Effector memory CD4-positive, alpha-beta T cell (primary cell): ENCODE results near the gene DAD1.
"Not testable (repeated sequence)": the region's sequence is repeated elsewhere in the genome, so short reads cannot be mapped to it uniquely, and the experiment has no call there.

Experiments
- DNase-seq, 3 donors: peaks; one replicate each; pipeline ENCODE4 v3.0.0-alpha.2; 2020
- H3K27ac ChIP-seq: 2 replicates; pipeline ENCODE4 v1.7.0; 2013; ENCODE audit warnings: mild to moderate bottlenecking, low read length, moderate library complexity; ENCODE audit not compliant: insufficient read depth, poor library complexity, severe bottlenecking
- H3K27me3 ChIP-seq: replicated peaks from 2 replicates; pipeline ENCODE4 v1.7.0; 2013; ENCODE audit warnings: mild to moderate bottlenecking, low read length; ENCODE audit not compliant: insufficient read depth, control insufficient read depth, poor library complexity, severe bottlenecking
- H3K36me3 ChIP-seq: 2 replicates; pipeline ENCODE4 v1.7.0; 2013; ENCODE audit warnings: mild to moderate bottlenecking, low read length, moderate library complexity; ENCODE audit not compliant: control insufficient read depth, insufficient read depth
- H3K4me1 ChIP-seq: 2 replicates; pipeline ENCODE4 v1.7.0; 2013; ENCODE audit warnings: low read length, mild to moderate bottlenecking; ENCODE audit not compliant: control insufficient read depth, insufficient read depth, poor library complexity, severe bottlenecking
- H3K4me3 ChIP-seq: 2 replicates; pipeline ENCODE4 v1.7.0; 2013; ENCODE audit warnings: low read length, low read depth, mild to moderate bottlenecking; ENCODE audit not compliant: insufficient read depth, poor library complexity, severe bottlenecking
- H3K9me3 ChIP-seq: 2 replicates; pipeline ENCODE4 v1.7.0; 2013; ENCODE audit warnings: mild to moderate bottlenecking, low read length, moderate library complexity; ENCODE audit not compliant: control insufficient read depth

DAD1 gene

DNA sequence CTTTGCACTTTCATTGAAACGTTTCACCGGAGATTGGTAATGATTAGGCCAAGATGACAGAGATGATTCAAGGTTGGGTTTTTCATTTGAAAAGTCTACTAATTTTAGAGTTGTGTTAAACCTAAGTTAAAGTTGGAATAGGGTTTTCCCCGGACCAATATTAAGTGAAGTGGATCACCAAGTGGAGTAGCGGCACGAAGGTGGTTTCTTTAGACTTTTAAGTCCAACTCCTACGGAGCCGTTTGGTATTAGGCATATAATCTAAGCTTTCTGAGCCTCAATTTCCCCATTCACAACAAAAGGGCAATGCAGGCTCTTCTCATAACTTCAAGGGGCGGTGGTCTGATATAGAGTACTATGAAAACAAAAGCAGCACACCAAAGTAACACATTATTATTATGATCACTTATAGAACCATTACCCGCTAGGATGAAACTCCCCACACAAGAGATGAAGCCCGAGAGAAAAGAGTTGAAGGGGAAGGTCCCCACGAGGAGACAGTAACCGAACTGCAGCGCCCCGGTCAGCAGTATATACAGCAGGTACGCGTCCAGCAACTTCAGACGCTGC lies 413 bp downstream of the DAD1 start:
- peak overlapping the region; percentile 72 for H3K4me3 ChIP-seq
- H3K27me3 ChIP-seq = no peaks in the 10 kb centered on the region

DNA sequence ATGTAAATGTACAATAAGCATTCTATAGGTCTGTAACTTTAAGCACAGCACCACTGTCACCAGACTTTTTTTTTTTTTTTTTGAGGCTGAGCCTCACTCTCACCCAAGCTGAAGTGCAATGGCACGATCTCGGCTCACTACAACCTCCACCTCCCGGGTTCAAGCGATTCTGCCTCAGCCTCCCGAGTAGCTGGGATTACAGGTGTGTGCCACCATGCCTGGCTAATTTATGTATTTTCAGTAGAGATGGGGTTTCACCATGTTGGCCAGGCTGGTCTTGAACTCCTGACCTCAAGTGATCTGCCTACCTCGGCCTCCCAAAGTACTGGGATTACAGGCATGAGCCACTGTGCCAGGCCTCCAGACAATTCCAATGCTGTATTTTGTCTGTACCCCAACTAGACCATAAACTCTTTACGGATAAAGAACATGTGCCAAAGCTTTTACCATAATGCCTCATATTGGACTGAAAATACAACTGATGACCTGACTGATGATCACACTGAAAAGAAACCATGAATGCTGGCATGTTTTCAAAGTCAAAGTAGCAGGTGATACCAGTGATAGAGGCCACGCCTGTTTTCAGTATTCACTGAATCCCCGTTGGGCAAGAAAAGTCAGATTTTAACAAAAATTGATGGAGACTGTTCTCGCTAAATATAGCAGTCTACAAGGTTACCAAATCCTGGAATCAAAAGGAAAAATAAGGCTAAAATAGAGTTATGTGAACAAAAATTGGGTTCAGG lies 1.2 kb downstream of the DAD1 start:
- H3K36me3 ChIP-seq, DNase-seq, H3K9me3 ChIP-seq, H3K27me3 ChIP-seq: not testable (repeated sequence)
- Histone ChIP-seq H3K4me3 (peak overlapping the region; percentile 72), H3K27ac (peak overlapping the region; percentile 95), H3K4me1 (peaks cover 16% of the 10 kb centered on the region)

More for the DNA sequence above, 413 bp downstream of the DAD1 start:
- Histone ChIP-seq H3K4me1 (peaks cover 16% of the 10 kb centered on the region), H3K9me3 (no peaks in the 10 kb centered on the region), H3K27ac (peak overlapping the region; percentile 95), H3K36me3 (no peaks in the 10 kb centered on the region)
- DNase-seq = no peak

DNA sequence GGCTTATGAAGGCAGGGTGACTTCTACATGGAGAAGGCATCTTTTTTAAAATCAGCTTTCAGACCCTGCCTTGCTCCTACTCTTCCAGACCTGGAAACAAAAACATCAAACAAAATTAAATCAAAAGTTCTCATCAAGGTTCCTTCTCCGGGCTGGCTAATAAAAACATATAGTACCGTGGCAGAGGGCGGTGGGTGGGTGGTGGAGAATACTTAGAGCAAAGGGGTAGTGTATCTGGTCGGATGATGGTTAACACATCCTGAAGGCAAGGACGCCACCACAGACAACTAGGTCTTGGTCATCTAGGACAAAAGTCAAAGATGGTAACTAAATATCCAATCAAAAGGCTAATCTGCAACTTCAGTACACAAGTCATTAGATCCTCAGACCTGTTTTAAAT lies 1.8 kb downstream of the DAD1 start:
- H3K4me1 ChIP-seq = peaks cover 16% of the 10 kb centered on the region
- H3K27ac ChIP-seq = peak overlapping the region; percentile 95
- DNase-seq = no peak
- H3K4me3 ChIP-seq = no peak overlapping the region
- no peaks in the 10 kb centered on the region for H3K9me3 ChIP-seq
- no peaks in the 10 kb centered on the region for H3K36me3 ChIP-seq
- H3K27me3 ChIP-seq = no peaks in the 10 kb centered on the region

DNA sequence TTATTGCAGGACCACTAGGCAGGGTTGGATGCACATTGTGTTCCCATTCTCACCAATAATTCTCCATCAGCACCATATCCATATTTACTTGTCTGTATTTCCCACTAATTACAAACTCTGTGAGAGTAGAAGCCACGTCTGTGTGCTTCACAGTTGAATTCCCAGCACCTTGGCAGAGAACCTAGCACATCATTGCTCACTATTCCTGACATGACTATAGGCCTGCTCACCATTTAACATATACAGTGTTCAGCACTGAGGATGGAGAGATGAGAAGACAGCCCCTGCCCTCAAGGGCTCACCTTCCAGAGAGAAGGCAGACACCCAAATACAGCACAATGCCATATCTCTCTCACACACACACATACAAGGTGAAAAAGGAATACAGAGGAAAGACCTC lies 5.0 kb downstream of the DAD1 start:
- peaks cover 13% of the 10 kb centered on the region for H3K4me1 ChIP-seq

DNA sequence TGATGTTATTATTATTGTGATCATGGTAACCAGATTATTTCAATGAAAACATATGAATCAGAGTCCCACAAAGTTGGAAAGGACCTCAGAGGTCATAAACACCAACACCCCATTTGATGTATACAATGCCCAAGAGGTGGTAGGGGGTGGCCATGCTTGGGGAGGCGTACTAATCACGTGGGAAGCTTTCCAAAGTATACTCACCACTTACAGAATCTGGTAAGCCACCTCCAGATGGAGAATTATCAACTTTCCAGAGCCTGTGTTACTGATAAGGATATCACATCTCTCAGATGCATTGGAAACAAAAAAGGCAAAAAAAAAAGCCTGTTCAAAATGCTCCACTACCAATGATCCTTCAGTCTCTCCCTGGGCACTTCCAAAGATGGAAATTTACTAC lies 8.4 kb downstream of the DAD1 start:
- Histone ChIP-seq H3K36me3 (no peaks in the 10 kb centered on the region), H3K9me3 (no peaks in the 10 kb centered on the region), H3K4me3 (no peak overlapping the region), H3K27me3 (no peaks in the 10 kb centered on the region), H3K27ac (no peak overlapping the region), H3K4me1 (peaks cover 6% of the 10 kb centered on the region)
- no peak for DNase-seq

More for the DNA sequence above, 5.0 kb downstream of the DAD1 start:
- H3K27me3 ChIP-seq = no peaks in the 10 kb centered on the region
- no peaks in the 10 kb centered on the region for H3K9me3 ChIP-seq
- H3K27ac ChIP-seq = no peak overlapping the region
- H3K36me3 ChIP-seq = no peaks in the 10 kb centered on the region
- no peak for DNase-seq
- H3K4me3 ChIP-seq = no peak overlapping the region

DNA sequence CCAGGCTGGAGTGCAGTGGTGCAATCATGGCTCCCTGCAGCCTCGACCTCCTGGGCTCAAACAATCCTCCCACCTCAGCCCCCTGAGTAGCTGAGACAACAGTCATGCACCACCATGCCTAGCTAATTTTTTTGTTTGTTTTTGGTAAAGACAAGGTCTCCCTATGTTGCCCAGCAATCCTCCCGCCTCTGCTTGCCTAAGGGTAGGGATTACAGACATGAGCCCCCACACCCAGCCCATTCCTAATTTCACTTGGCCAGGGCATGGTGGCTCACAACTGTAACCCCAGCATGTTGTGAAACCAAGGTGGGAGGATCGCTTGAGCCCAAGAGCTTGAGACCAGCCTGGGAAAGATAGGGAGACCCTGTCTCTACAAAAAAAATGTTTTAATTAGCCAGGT lies 9.1 kb downstream of the DAD1 start:
- H3K4me1 ChIP-seq = peaks cover 6% of the 10 kb centered on the region
- H3K4me3 ChIP-seq = no peak overlapping the region
- DNase-seq = no peak
- no peaks in the 10 kb centered on the region for H3K9me3 ChIP-seq
- no peak overlapping the region for H3K27ac ChIP-seq
- peaks cover 2% of the 10 kb centered on the region for H3K36me3 ChIP-seq
- H3K27me3 ChIP-seq = no peaks in the 10 kb centered on the region

DNA sequence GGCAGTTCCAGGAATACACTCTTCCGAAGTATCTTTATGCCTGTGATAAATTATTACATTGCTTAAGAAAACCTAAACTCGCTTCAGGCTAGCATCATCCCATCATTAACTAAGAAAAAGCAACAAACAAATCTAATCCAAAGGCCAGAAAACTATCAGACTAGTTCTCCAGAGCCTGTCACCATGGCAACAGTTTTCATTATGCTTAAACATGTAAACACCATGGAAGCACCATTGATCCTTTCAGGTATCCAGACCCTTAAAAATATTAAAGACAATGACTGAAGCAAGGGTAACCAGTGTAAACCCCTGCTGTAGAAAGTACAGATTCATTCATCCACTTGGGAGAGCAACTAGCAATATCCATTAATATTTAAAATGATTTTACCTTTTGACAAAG lies 9.8 kb downstream of the DAD1 start:
- Histone ChIP-seq H3K9me3 (no peaks in the 10 kb centered on the region), H3K4me1 (peaks cover 6% of the 10 kb centered on the region), H3K4me3 (no peak overlapping the region), H3K27me3 (no peaks in the 10 kb centered on the region), H3K36me3 (peaks cover 7% of the 10 kb centered on the region), H3K27ac (no peak overlapping the region)
- DNase-seq = no peak

DNA sequence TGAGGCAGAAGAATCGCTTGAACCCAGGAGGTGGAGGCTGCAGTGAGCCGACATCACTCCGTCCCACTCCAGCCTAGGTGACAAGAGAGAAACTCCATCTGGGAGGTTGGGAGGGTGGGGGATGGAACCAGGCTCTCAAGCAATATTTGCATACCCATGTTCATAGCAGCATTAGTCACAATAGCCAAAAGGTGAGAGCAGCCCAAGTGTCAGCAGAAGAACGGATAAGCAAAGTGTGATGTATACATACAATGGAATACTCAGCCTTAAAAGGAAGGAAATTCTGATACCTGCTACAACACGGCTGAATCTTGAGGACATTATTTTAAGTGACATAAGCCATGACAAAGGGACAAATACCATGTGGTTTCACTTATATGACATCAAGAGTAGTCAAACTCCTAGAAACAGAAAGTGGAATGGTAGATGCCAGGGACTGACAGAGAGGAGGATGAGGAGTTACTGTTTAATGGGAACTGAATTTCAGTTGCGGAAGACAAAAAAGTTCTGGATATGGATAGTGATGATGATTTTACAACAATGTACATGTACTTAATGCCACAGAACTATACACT lies 11.6 kb downstream of the DAD1 start:
- peaks cover 6% of the 10 kb centered on the region for H3K4me1 ChIP-seq
- no peaks in the 10 kb centered on the region for H3K9me3 ChIP-seq
- no peaks in the 10 kb centered on the region for H3K27me3 ChIP-seq
- DNase-seq = no peak
- no peak overlapping the region for H3K4me3 ChIP-seq
- H3K27ac ChIP-seq = no peak overlapping the region
- H3K36me3 ChIP-seq = peaks cover 24% of the 10 kb centered on the region

DNA sequence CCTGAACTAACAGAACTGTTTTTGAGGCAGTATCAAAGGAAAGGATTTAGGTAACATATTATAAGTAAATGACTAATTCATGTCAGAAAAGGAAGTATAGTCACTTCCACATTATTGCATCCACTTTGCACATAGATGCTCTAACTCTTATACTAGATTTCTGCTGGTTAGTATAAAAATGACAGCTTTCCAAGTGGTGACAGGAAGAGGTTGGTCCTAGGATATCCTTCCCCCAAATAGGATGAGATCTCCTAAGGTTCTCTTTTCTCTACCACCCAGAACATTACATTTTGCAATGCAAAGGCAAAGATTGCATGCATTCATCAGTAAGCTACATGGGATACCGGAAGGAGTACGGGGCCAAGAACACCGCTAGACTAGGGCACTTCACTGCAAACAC lies 15.2 kb downstream of the DAD1 start:
- no peak overlapping the region for H3K4me3 ChIP-seq
- peaks cover 29% of the 10 kb centered on the region for H3K36me3 ChIP-seq
- H3K27ac ChIP-seq = no peak overlapping the region
- H3K27me3 ChIP-seq = no peaks in the 10 kb centered on the region
- no peaks in the 10 kb centered on the region for H3K9me3 ChIP-seq
- peaks cover 18% of the 10 kb centered on the region for H3K4me1 ChIP-seq
- no peak for DNase-seq

DNA sequence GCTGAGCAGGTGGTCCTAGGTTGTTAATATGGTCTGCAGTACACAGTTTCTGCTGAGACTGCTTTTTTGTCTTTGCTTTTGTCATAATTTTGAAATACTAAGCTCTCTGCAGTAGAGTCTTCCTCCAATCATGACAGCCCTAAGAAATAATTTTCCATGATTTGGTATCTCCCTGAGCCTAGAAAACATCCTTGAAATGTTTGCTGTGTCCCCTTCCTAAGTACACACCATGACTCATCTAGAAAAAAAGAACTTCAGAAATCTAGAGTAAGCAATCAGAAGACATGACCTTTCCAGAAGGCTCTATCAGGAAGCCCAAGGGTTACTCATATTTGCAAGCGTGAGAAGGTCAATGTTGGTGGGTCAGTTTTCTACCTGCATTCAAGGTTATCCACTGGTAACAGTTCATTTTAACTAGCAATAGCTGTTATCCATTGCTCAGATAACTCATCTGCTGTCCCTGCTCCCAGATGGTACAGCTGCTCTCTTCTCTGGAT lies 16.4 kb downstream of the DAD1 start:
- H3K27ac ChIP-seq = no peak overlapping the region
- no peaks in the 10 kb centered on the region for H3K9me3 ChIP-seq
- no peak overlapping the region for H3K4me3 ChIP-seq
- peaks cover 29% of the 10 kb centered on the region for H3K4me1 ChIP-seq
- DNase-seq = no peak
- H3K36me3 ChIP-seq = peaks cover 29% of the 10 kb centered on the region
- no peaks in the 10 kb centered on the region for H3K27me3 ChIP-seq
